ENCODE results near the gene FCER2. TPM values are rescaled to one million over a fixed set of nuclear protein-coding genes. Genes with fewer than 3 reads are reported as not detected.

The FCER2 gene
- total RNA-seq, 1 donor from 2014 or later = 0.50 TPM

Other genes starting within 250 kb of the FCER2 start
- 3.8 TPM for gene PEX11G, start 213.1 kb downstream of the FCER2 start, total RNA-seq
- gene ZNF358, start 186.0 kb downstream of the FCER2 start, total RNA-seq = 54.9 TPM
- 79.0 TPM for gene MCOLN1, start 179.5 kb downstream of the FCER2 start, total RNA-seq
- gene PNPLA6, start 166.4 kb downstream of the FCER2 start, total RNA-seq = 289 TPM
- 25.6 TPM for gene CAMSAP3, start 106.3 kb downstream of the FCER2 start, total RNA-seq
- gene XAB2, start 72.6 kb downstream of the FCER2 start, total RNA-seq = 42.0 TPM
- gene PET100, start 72.3 kb downstream of the FCER2 start, total RNA-seq = 82.6 TPM
- 3.5 TPM for gene PCP2, start 68.4 kb downstream of the FCER2 start, total RNA-seq
- 200 TPM for gene STXBP2, start 65.0 kb downstream of the FCER2 start, total RNA-seq
- gene RETN, start 33.1 kb downstream of the FCER2 start, total RNA-seq = 21.1 TPM
- 184 TPM for gene MCEMP1, start 25.0 kb downstream of the FCER2 start, total RNA-seq
- gene TRAPPC5, start 21.3 kb downstream of the FCER2 start, total RNA-seq = 75.3 TPM
- gene CLEC4G, start 30.0 kb upstream of the FCER2 start, total RNA-seq = 2.9 TPM
- gene CD209, start 45.4 kb upstream of the FCER2 start, total RNA-seq = 18.8 TPM
- gene CLEC4M, start 61.1 kb upstream of the FCER2 start, total RNA-seq = 5.8 TPM
- gene EVI5L, start 128.1 kb upstream of the FCER2 start, total RNA-seq = 11.7 TPM
- gene PRR36, start 172.3 kb upstream of the FCER2 start, total RNA-seq = 2.5 TPM
- gene LRRC8E, start 186.4 kb upstream of the FCER2 start, total RNA-seq = 6.6 TPM
- gene MAP2K7, start 201.7 kb upstream of the FCER2 start, total RNA-seq = 38.6 TPM
- gene TGFBR3L, start 212.7 kb upstream of the FCER2 start, total RNA-seq = 2.1 TPM
- 17.6 TPM for gene SNAPC2, start 218.2 kb upstream of the FCER2 start, total RNA-seq
- gene CTXN1, start 224.0 kb upstream of the FCER2 start, total RNA-seq = 5.8 TPM
- 45.2 TPM for gene TIMM44, start 241.5 kb upstream of the FCER2 start, total RNA-seq